Measurements from ENCODE around the gene RPL7A.
"Not testable (repeated sequence)": the region's sequence is repeated elsewhere in the genome, so short reads cannot be mapped to it uniquely, and the experiment has no call there.

RPL7A gene

GRCh38 chr9:133385452-133385851, 37.4 kb downstream of the RPL7A start:
- no peak for TF ChIP-seq CTCF (IDR thresholded peaks at IDR 0.05; ENCODE audit: low read depth, low read length)
- DNase-seq (ENCODE audit: extremely low read depth, low read depth): no peak

GRCh38 chr9:133386338-133386737, 38.3 kb downstream of the RPL7A start:
- TF ChIP-seq CTCF (IDR thresholded peaks at IDR 0.05; ENCODE audit: low read depth, low read length): no peak

GRCh38 chr9:133387680-133388079, 39.7 kb downstream of the RPL7A start:
- no peak for TF ChIP-seq CTCF (IDR thresholded peaks at IDR 0.05; ENCODE audit: low read depth, low read length)
- no peak for DNase-seq (ENCODE audit: extremely low read depth, low read depth)

More at GRCh38 chr9:133386338-133386737, 38.3 kb downstream of the RPL7A start:
- no peak for DNase-seq (ENCODE audit: extremely low read depth, low read depth)

- TF ChIP-seq CTCF (IDR thresholded peaks at IDR 0.05; ENCODE audit: low read depth, low read length): no peak
- DNase-seq (ENCODE audit: extremely low read depth, low read depth): no peak
These were observed 41.1 kb downstream of the RPL7A start for GRCh38 chr9:133389025-133389557.

- no peak for TF ChIP-seq CTCF (IDR thresholded peaks at IDR 0.05; ENCODE audit: low read depth, low read length)
These were observed 41.5 kb downstream of the RPL7A start for GRCh38 chr9:133389562-133389961.

GRCh38 chr9:133390713-133391112, 42.7 kb downstream of the RPL7A start:
- no peak for DNase-seq (ENCODE audit: extremely low read depth, low read depth)
- TF ChIP-seq CTCF (IDR thresholded peaks at IDR 0.05; ENCODE audit: low read depth, low read length): no peak

More at GRCh38 chr9:133389562-133389961, 41.5 kb downstream of the RPL7A start:
- no peak for DNase-seq (ENCODE audit: extremely low read depth, low read depth)

GRCh38 chr9:133391449-133391848, 43.4 kb downstream of the RPL7A start:
- DNase-seq (ENCODE audit: extremely low read depth, low read depth): not testable (repeated sequence)

GRCh38 chr9:133392308-133392707, 44.3 kb downstream of the RPL7A start:
- not testable (repeated sequence) for DNase-seq (ENCODE audit: extremely low read depth, low read depth)

Measured in AG09319 (cell line).